Measurements from ENCODE around the gene SEPTIN5. TPM values are rescaled to one million over a fixed set of nuclear protein-coding genes. Genes with fewer than 3 reads are reported as not detected.

The SEPTIN5 gene
- total and polyA plus RNA-seq, 12 donors: 56.5 to 218 (median 143) TPM

- H3K4me3 ChIP-seq: no peak overlapping the region
- H3K27me3 ChIP-seq: peaks cover under 1 to 20% (median 7%) of the 10 kb centered on the region in 7 donors
- H3K36me3 ChIP-seq: no peaks in the 10 kb centered on the region
- no peak for ATAC-seq
- 76 to 88% methylated on average over 4 of the region's 4 CpGs for WGBS, 2 donors
- DNase-seq: no peak
- no peak for TF ChIP-seq CTCF (IDR thresholded peaks at IDR 0.05)
- intact Hi-C loops (cut with DNase I): no loop called here
- H3K27ac ChIP-seq: no peak overlapping the region
- H3K4me1 ChIP-seq: peaks cover 5 to 21% (median 10%) of the 10 kb centered on the region in 9 donors
- no peaks in the 10 kb centered on the region for H3K9me3 ChIP-seq
Observed at GRCh38 chr22:19748139-19748538, 33.8 kb downstream of the SEPTIN5 start.

GRCh38 chr22:19748991-19749664 lies 34.8 kb downstream of the SEPTIN5 start:
- Histone ChIP-seq H3K4me1 (peaks cover 5 to 21% (median 10%) of the 10 kb centered on the region in 9 donors), H3K27ac (no peak overlapping the region), H3K27me3 (peaks cover 5 to 30% (median 17%) of the 10 kb centered on the region in 7 donors), H3K36me3 (no peaks in the 10 kb centered on the region), H3K9me3 (no peaks in the 10 kb centered on the region), H3K4me3 (no peak overlapping the region)
- DNase-seq: no peak
- intact Hi-C loops (cut with DNase I): no loop called here
- 71 to 79% methylated on average over 15 of the region's 15 CpGs for WGBS, 2 donors
- no peak for ATAC-seq
- TF ChIP-seq CTCF (IDR thresholded peaks at IDR 0.05): no peak

- TF ChIP-seq CTCF (IDR thresholded peaks at IDR 0.05): no peak
- DNase-seq: no peak
- peaks cover 5 to 16% (median 10%) of the 10 kb centered on the region in 9 donors for H3K4me1 ChIP-seq
- no peaks in the 10 kb centered on the region for H3K9me3 ChIP-seq
- ATAC-seq: no peak
- H3K27ac ChIP-seq: no peak overlapping the region
- H3K4me3 ChIP-seq: no peak overlapping the region
- H3K27me3 ChIP-seq: peaks cover 13 to 37% (median 24%) of the 10 kb centered on the region in 7 donors
- intact Hi-C loops (cut with DNase I): loop anchor here in 2 of 10 donors (10.0 kb wide), 2 partner anchors 55 to 95 kb away; no protein-coding TSS in a partner anchor
- no peaks in the 10 kb centered on the region for H3K36me3 ChIP-seq
- WGBS, 2 donors: 84 to 91% methylated on average over 12 of the region's 12 CpGs
Observed at GRCh38 chr22:19749876-19750275, 35.6 kb downstream of the SEPTIN5 start.

- intact Hi-C loops (cut with DNase I): loop anchor here in 2 of 10 donors (10.0 kb wide), 2 partner anchors 54 to 94 kb away; no protein-coding TSS in a partner anchor
- Histone ChIP-seq H3K27me3 (peaks cover 22 to 46% (median 33%) of the 10 kb centered on the region in 7 donors), H3K36me3 (no peaks in the 10 kb centered on the region), H3K4me1 (peaks cover 3 to 16% (median 10%) of the 10 kb centered on the region in 9 donors), H3K9me3 (no peaks in the 10 kb centered on the region), H3K27ac (no peak overlapping the region), H3K4me3 (no peak overlapping the region)
- TF ChIP-seq CTCF (IDR thresholded peaks at IDR 0.05): no peak
- WGBS, 2 donors: 72 to 78% methylated on average over 26 to 27 of the region's 27 CpGs
- ATAC-seq (no peak), DNase-seq (no peak)
Observed at GRCh38 chr22:19750507-19751490, 36.5 kb downstream of the SEPTIN5 start.
